H7 (cell line): ENCODE data around the gene MYO7A. TPM values are rescaled to one million over a fixed set of nuclear protein-coding genes. Genes with fewer than 3 reads are reported as not detected.
A peak's percentile ranks its signal among the peaks of the same experiment; 100 is the strongest.

Experiments
- DNase-seq: peaks from one replicate; pipeline ENCODE4 v3.0.0; 2012
- H3K27me3 ChIP-seq: 2 replicates; pipeline ENCODE4 v1.6.0; 2011; ENCODE audit warnings: mild to moderate bottlenecking, low read length; ENCODE audit not compliant: control insufficient read depth, insufficient read depth
- H3K36me3 ChIP-seq: replicated peaks from 2 replicates; pipeline ENCODE4 v1.5.1; 2011; ENCODE audit warnings: low read length; ENCODE audit not compliant: control insufficient read depth, insufficient read depth
- H3K4me3 ChIP-seq: 2 replicates; pipeline ENCODE4 v1.5.1; 2011; ENCODE audit warnings: low read depth, mild to moderate bottlenecking, control low read depth, low read length, moderate library complexity; ENCODE audit not compliant: insufficient read depth
- total RNA-seq: library from RNA; depleted of rRNA; stranded (reverse); fragments of >200 nt; shearing (Covaris generic); gene quantifications from 2 replicates; pipeline ENCODE4 v1.2.3, GENCODE V29; 2014

The MYO7A gene
- total RNA-seq, 1 experiment from 2014 or later, result 2.2 TPM

GRCh38 chr11:77100166-77101042, 27.6 kb upstream of the MYO7A start:
- no peaks in the 10 kb centered on the region for H3K36me3 ChIP-seq
- H3K27me3 ChIP-seq, result no peaks in the 10 kb centered on the region
- H3K4me3 ChIP-seq, result no peak overlapping the region
- no peak for DNase-seq

GRCh38 chr11:77101043-77101537, 27.0 kb upstream of the MYO7A start:
- no peaks in the 10 kb centered on the region for H3K36me3 ChIP-seq
- DNase-seq, result peak; percentile 91
- H3K27me3 ChIP-seq, result no peaks in the 10 kb centered on the region
- H3K4me3 ChIP-seq, result no peak overlapping the region

DNA sequence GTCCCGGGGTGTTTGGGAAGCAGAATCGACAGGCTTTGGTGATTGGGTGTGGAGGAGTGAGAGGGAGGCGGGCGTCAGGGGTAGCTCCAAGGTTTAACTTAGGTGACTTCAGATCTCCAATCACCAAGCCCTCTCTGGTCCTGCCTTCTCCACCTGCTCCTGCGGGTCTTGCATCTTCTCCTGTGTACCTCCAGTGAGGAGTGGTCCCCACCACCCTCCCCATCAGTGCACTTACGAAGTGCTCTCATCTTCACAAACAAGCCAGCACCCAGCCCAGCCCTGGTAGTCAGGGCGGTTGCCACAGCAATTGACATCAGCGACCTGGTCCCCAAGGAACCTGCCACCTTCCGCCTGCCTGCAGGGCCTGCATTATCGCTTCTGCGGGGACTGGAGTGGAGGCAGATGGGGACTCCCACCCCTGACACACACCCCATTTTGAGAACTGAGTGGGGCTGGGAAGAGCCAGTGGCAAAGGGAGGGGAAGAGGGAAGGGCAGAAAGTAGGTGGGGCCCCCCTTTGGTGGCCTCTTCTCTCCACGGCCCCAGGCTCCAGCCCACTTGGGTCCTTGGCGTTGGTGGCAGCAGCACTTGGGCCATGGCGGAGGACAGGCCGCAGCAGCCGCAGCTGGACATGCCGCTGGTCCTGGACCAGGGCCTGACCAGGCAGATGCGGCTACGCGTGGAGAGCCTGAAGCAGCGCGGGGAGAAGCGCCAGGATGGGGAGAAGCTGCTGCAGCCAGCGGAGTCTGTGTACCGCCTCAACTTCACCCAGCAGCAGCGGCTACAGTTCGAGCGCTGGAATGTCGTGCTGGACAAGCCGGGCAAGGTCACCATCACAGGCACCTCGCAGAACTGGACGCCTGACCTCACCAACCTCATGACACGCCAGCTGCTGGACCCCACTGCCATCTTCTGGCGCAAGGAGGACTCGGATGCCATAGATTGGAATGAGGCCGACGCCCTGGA, 25.5 kb upstream of the MYO7A start, which contains the start of gene OMP:
Gene OMP, plus strand, starts transcription at position 595 of the 965 bp plus-strand sequence. Its CDS starts 0 bp downstream, at position 595.
- no peak within 1 kb of the TSS for H3K4me3 ChIP-seq
- H3K36me3 ChIP-seq, result no peaks in the 10 kb centered on the region
- DNase-seq, result no peak
- H3K27me3 ChIP-seq, result no peaks in the 10 kb centered on the region

- Histone ChIP-seq H3K27me3 (no peaks in the 10 kb centered on the region), H3K4me3 (no peak overlapping the region), H3K36me3 (no peaks in the 10 kb centered on the region)
- no peak for DNase-seq
These were observed 24.7 kb upstream of the MYO7A start for GRCh38 chr11:77103319-77103718.

- no peak for DNase-seq
These were observed 23.3 kb upstream of the MYO7A start for GRCh38 chr11:77104727-77105126.

DNA sequence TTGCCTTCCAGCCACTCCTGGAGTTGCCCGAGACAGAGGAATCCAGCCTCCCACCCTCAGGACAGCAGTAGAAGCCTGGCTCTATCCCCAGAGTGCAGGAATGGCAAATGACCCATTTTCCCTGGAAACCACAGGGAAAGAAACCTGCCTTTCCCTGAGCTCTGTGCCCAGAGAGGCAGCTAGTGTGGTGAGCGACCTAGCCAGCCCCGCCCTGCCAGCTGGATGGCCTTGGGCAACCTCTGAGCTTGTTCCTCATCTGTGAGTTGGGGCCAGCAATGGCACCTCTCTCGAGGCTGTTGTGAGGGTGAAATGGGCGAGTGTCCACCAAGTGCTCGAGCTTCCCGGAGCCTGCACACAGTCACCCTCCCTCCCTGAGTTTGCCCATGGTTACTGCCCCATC, 21.7 kb upstream of the MYO7A start:
- no peak for DNase-seq
- no peaks in the 10 kb centered on the region for H3K27me3 ChIP-seq
- H3K36me3 ChIP-seq, result no peaks in the 10 kb centered on the region
- no peak overlapping the region for H3K4me3 ChIP-seq

More at GRCh38 chr11:77104727-77105126, 23.3 kb upstream of the MYO7A start:
- no peaks in the 10 kb centered on the region for H3K27me3 ChIP-seq
- H3K36me3 ChIP-seq, result no peaks in the 10 kb centered on the region
- H3K4me3 ChIP-seq, result no peak overlapping the region

- H3K4me3 ChIP-seq, result no peak overlapping the region
- no peaks in the 10 kb centered on the region for H3K36me3 ChIP-seq
- DNase-seq, result no peak
- no peaks in the 10 kb centered on the region for H3K27me3 ChIP-seq
These were observed 21.3 kb upstream of the MYO7A start for GRCh38 chr11:77106759-77107158.

DNA sequence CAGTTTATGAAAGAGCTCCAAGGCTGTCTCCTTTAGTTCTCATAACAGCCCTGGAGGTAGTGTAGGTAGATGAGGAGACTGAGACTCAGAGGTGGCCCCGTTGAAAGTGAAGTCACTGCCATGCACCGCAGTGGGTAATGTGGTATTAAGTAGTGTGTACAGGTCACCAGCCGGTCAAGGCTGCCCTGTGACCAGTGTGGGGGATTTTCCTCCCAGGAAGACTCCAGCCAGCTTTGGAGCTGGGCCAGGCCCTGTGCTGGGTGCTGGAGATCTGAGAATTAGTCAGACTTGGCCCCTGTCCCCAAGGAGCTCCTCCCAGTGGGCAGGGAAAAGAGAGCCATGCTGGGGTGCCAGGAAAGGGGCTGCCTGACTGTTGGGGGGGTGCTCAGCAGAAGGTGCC, 20.1 kb upstream of the MYO7A start:
- Histone ChIP-seq H3K4me3 (no peak overlapping the region), H3K27me3 (no peaks in the 10 kb centered on the region), H3K36me3 (no peaks in the 10 kb centered on the region)
- no peak for DNase-seq

DNA sequence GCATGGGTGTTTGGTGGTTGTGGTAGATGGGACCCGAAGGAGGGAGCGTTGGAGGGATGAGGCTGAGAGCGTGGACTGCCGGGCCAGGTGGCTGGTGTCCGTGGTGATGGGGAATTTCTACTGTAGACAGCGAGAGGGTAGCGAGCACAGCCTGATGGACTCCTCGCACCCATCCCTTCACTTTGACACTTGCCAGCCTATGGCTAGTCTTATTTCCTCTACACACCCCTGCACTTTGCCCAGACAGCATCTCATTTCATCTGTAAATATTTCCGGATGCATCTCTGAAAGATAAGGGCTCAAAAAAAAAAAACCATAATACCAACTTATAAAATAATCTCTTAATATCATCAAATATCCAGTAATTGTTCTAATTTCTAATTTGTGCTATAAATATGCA, 19.6 kb upstream of the MYO7A start:
- no peak for DNase-seq
- no peaks in the 10 kb centered on the region for H3K36me3 ChIP-seq
- no peak overlapping the region for H3K4me3 ChIP-seq
- H3K27me3 ChIP-seq, result no peaks in the 10 kb centered on the region

DNA sequence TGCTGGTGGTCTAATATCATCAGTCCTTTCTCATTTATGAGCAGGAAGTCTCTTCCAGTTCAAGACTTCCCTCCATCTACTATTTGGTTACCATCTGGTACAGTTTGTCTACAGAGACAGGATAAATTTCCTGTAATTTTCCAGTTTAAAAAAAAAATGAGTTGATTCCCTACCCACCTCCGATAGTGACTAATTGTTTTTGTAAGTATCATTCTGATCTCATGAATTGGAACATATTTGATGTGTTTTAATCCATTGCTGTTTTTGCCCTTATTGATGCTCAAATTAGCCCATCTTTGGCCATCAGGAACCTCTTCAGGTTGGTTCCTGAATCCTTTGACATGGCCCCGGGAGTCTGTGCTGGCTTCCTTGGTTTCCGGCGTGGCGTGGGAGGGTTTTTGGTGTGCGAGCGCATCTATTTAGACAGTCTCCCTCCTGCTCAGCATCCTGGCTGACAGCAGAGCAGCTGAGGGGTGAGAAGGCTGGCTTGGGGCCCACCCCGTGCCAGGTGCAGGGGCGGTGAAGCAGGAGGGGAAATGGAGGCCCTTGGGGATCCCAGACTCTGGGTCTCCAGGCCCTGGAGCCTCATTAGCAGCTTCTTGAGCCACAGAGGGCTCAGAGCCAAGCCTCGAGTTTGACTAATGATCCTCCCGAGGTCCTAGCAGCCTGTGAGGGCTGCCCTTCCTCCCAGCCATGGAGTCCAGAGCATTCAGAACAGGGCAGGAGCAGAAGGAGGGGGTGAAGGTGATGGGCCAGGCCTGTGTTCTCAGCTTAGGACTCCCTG, 18.6 kb upstream of the MYO7A start:
- DNase-seq, result no peak
- H3K27me3 ChIP-seq, result no peaks in the 10 kb centered on the region
- no peak overlapping the region for H3K4me3 ChIP-seq
- H3K36me3 ChIP-seq, result no peaks in the 10 kb centered on the region

- no peak overlapping the region for H3K4me3 ChIP-seq
- H3K36me3 ChIP-seq, result no peaks in the 10 kb centered on the region
- no peak for DNase-seq
- H3K27me3 ChIP-seq, result no peaks in the 10 kb centered on the region
These were observed 17.2 kb upstream of the MYO7A start for GRCh38 chr11:77110836-77111235.

- H3K27me3 ChIP-seq, result no peaks in the 10 kb centered on the region
- H3K4me3 ChIP-seq, result no peak overlapping the region
- DNase-seq, result no peak
- no peaks in the 10 kb centered on the region for H3K36me3 ChIP-seq
These were observed 16.8 kb upstream of the MYO7A start for GRCh38 chr11:77111277-77111676.

DNA sequence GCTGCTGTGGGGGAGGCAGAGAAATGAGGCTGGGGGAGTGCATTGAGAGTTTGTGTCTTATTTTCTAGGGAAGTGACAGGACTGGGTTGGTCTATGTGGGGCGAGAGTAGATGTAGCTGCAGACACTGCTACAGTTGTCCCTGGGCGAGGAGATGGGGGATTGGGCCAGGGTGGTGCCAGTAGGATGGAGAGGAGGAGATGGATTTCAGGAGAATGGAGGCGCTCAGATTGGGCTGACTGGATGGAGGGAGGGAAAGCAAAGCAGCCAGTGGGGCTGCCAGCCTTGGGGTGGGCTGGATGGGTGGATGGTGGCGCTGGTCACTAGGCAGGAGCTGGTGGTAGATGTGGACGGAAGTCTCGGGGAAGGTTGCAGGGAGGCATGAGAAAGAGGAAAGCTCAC, 16.1 kb upstream of the MYO7A start:
- no peaks in the 10 kb centered on the region for H3K27me3 ChIP-seq
- H3K36me3 ChIP-seq, result no peaks in the 10 kb centered on the region
- no peak overlapping the region for H3K4me3 ChIP-seq
- no peak for DNase-seq
